ENCODE data around the gene CRYGN. TPM values are rescaled to one million over a fixed set of nuclear protein-coding genes. Genes with fewer than 3 reads are reported as not detected.

Gene CRYGN
- total and polyA plus RNA-seq, 2 of the 13 experiments (the other 11 are each of a cell fraction or from before 2014, with no cell fraction given) = 0.11 TPM; not detected in 1

GRCh38 chr7:151428378-151429236 is 11.3 kb downstream of the CRYGN start (continued):
- TF ChIP-seq ZBED4 (CRISPR knock-in tag; IDR thresholded peaks at IDR 0.05; ENCODE audit: borderline replicate concordance) (no peak), CREM (IDR thresholded peaks at IDR 0.05) (no peak), CREM (CRISPR knock-in tag; IDR thresholded peaks at IDR 0.05) (no peak), LCORL (IDR thresholded peaks at IDR 0.05) (no peak), LCORL (CRISPR knock-in tag; IDR thresholded peaks at IDR 0.05) (no peak)
- TF ChIP-seq, protein P1, sequence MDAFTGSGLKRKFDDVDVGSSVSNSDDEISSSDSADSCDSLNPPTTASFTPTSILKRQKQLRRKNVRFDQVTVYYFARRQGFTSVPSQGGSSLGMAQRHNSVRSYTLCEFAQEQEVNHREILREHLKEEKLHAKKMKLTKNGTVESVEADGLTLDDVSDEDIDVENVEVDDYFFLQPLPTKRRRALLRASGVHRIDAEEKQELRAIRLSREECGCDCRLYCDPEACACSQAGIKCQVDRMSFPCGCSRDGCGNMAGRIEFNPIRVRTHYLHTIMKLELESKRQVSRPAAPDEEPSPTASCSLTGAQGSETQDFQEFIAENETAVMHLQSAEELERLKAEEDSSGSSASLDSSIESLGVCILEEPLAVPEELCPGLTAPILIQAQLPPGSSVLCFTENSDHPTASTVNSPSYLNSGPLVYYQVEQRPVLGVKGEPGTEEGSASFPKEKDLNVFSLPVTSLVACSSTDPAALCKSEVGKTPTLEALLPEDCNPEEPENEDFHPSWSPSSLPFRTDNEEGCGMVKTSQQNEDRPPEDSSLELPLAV (CRISPR knock-in tag; conservative IDR thresholded peaks at IDR 0.05; ENCODE audit: low read depth) = no peak
